GM12864 (cell line): ENCODE measurements around the gene SMC1B.
"Not testable (repeated sequence)": the region's sequence is repeated elsewhere in the genome, so short reads cannot be mapped to it uniquely, and the experiment has no call there.

ENCODE experiments used
- DNase-seq: peaks from one replicate; pipeline ENCODE4 v3.0.0-alpha.2; 2011; ENCODE audit warnings: low read depth
- H3K4me3 ChIP-seq: 2 replicates; pipeline ENCODE4 v1.5.1; 2011; ENCODE audit warnings: mild to moderate bottlenecking, low read depth, low read length, control low read depth
- CTCF ChIP-seq: IDR thresholded peaks from 2 replicates; pipeline ENCODE4 v1.5.1; 2011; ENCODE audit warnings: low read depth, mild to moderate bottlenecking, moderate library complexity, low read length, control low read depth, inconsistent platforms; ENCODE audit errors: missing control alignments

The SMC1B gene

GRCh38 chr22:45298934-45299505 is 114.4 kb downstream of the SMC1B start:
- no peak for TF ChIP-seq CTCF
- H3K4me3 ChIP-seq, result no peak overlapping the region
- no peak for DNase-seq

GRCh38 chr22:45296628-45297297 is 116.6 kb downstream of the SMC1B start:
- DNase-seq, result no peak
- TF ChIP-seq CTCF, result no peak
- no peak overlapping the region for H3K4me3 ChIP-seq

- no peak for TF ChIP-seq CTCF
- no peak overlapping the region for H3K4me3 ChIP-seq
- DNase-seq, result no peak
Measured at GRCh38 chr22:45295492-45295891, 117.9 kb downstream of the SMC1B start.

GRCh38 chr22:45295004-45295403 is 118.4 kb downstream of the SMC1B start:
- H3K4me3 ChIP-seq, DNase-seq: not testable (repeated sequence)
